HepG2 (cell line): ENCODE data around the gene CPLANE1. TPM values are rescaled to one million over a fixed set of nuclear protein-coding genes. Genes with fewer than 3 reads are reported as not detected.

Experiments
- ATAC-seq: fragments of 200-7000 bp; cut with Tn5 transposase; 3 replicates; pipeline ENCODE4 v1.9.1; 2020; ENCODE audit warnings: mild to moderate bottlenecking, moderate library complexity
- BruUV-seq: library from RNA; stranded (reverse); fragments of 400-500 nt; replicated peaks from 2 replicates; lab custom pipeline; 2021; lab: Mats Ljungman, UMichigan
- CTCF ChIA-PET: fragments of 300-600 bp; formaldehyde crosslinking; extraction: SDS; loops from one replicate; lab custom pipeline; 2021; ENCODE audit warnings: low total read pairs, inconsistent platforms, low intra/inter-chr PET ratio; lab: Yijun Ruan, JAX
- POLR2A ChIA-PET: fragments of 350-600 bp; sonication (Branson Sonifier 250); formaldehyde crosslinking; loops from one replicate; lab custom pipeline; 2020; ENCODE audit warnings: antibody characterized with exemption, inconsistent platforms; lab: Yijun Ruan, JAX
- DNase-seq: peaks from one replicate; pipeline ENCODE4 v3.0.0-alpha.2; 2015; ENCODE audit warnings: low spot score
- FAIRE-seq: peaks from 3 replicates; lab custom pipeline; 2011; peaks lifted over from hg19 to GRCh38; lab: Jason Lieb, UNC
- H2AFZ ChIP-seq: one replicate; pipeline ENCODE4 v1.6.1; 2011; ENCODE audit warnings: low read length, inconsistent platforms
- H3K27ac ChIP-seq: fragments of 300-600 bp; 3 replicates; pipeline ENCODE4 v1.8.0; 2011; ENCODE audit warnings: mixed run types, mild to moderate bottlenecking, mixed read lengths, low read length, inconsistent platforms; ENCODE audit not compliant: insufficient read depth; ENCODE audit errors: extremely low read length
- H3K27me3 ChIP-seq, 2 experiments: fragments of 200-600 bp in 1 of 2; 2 replicates in 1 of 2; 3 replicates in 1 of 2; pipeline versions ENCODE4 v1.6.0 to v1.8.0; 2011; ENCODE audit warnings: low read length in 2 of 2, mild to moderate bottlenecking in 2 of 2, moderate library complexity in 2 of 2, inconsistent platforms in 1 of 2; ENCODE audit not compliant: insufficient read depth in 2 of 2, control insufficient read depth in 1 of 2
- H3K36me3 ChIP-seq, 2 experiments: fragments of 200-600 bp in 1 of 2; replicated peaks in 1 of 2; 2 replicates in 1 of 2; 3 replicates in 1 of 2; pipeline versions ENCODE4 v1.5.1 to v1.8.0; 2011; ENCODE audit warnings: low read length in 2 of 2, inconsistent platforms in 1 of 2; ENCODE audit not compliant: insufficient read depth in 2 of 2, control insufficient read depth in 1 of 2
- H3K4me1 ChIP-seq: 2 replicates; pipeline ENCODE4 v1.5.1; 2012; ENCODE audit warnings: low read length, inconsistent platforms; ENCODE audit not compliant: insufficient read depth
- H3K4me2 ChIP-seq: 2 replicates; pipeline ENCODE4 v1.6.0; 2011; ENCODE audit warnings: low read depth, low read length, inconsistent platforms
- H3K4me3 ChIP-seq, 3 experiments: fragments of 200-600 bp in 1 of 3; sonication (generic), shearing (Covaris generic) in 1 of 3; replicated peaks in 1 of 3; 2 replicates each; pipeline ENCODE4 v1.5.1; 2011 to 2016; ENCODE audit warnings: low read length in 3 of 3, inconsistent platforms in 2 of 3, low read depth in 2 of 3, mild to moderate bottlenecking in 2 of 3, control low read depth in 1 of 3, mixed read lengths in 1 of 3; ENCODE audit not compliant: insufficient read depth in 1 of 3
- H3K79me2 ChIP-seq: one replicate; pipeline ENCODE4 v1.6.1; 2011; ENCODE audit warnings: low read length, inconsistent platforms; ENCODE audit not compliant: insufficient read depth
- H3K9ac ChIP-seq: 2 replicates; pipeline ENCODE4 v1.6.0; 2011; ENCODE audit warnings: mild to moderate bottlenecking, low read depth, low read length, inconsistent platforms; ENCODE audit not compliant: insufficient read depth
- H3K9me3 ChIP-seq: 2 replicates; pipeline ENCODE4 v1.5.1; 2012; ENCODE audit warnings: mild to moderate bottlenecking, low read length
- H4K20me1 ChIP-seq: 2 replicates; pipeline ENCODE4 v1.6.0; 2011; ENCODE audit warnings: inconsistent platforms, mild to moderate bottlenecking, low read length, moderate library complexity; ENCODE audit not compliant: insufficient read depth
- ARNT2 ChIP-seq: sonication (generic); formaldehyde crosslinking; IDR thresholded peaks from 2 replicates; pipeline ENCODE4 v1.8.0; 2022; ENCODE audit warnings: mild to moderate bottlenecking, low read depth, missing genetic modification reagents, moderate library complexity
- JUN ChIP-seq: sonication (generic); formaldehyde crosslinking; IDR thresholded peaks from 2 replicates; pipeline ENCODE4 v1.4.0; 2020; ENCODE audit warnings: mild to moderate bottlenecking, missing genetic modification reagents
- TOPORS ChIP-seq: sonication (generic); formaldehyde crosslinking; IDR thresholded peaks from 2 replicates; pipeline ENCODE4 v1.8.0; 2023; ENCODE audit warnings: mild to moderate bottlenecking, missing genetic modification reagents
- ZNF180 ChIP-seq: sonication (generic); formaldehyde crosslinking; IDR thresholded peaks from 2 replicates; pipeline ENCODE4 v1.4.0; 2020; ENCODE audit warnings: low read depth, missing genetic modification reagents, borderline replicate concordance
- ZNF3 ChIP-seq: IDR thresholded peaks from 2 replicates; pipeline ENCODE4 v1.7.0; 2017; ENCODE audit warnings: inconsistent platforms
- ZNF724P ChIP-seq: sonication (generic); formaldehyde crosslinking; IDR thresholded peaks from 2 replicates; pipeline ENCODE4 v1.8.0; 2022; ENCODE audit warnings: missing genetic modification reagents, borderline replicate concordance
- WGBS: methylation state at CpG from one replicate; pipeline ENCODE4 v1.1.6; 2017; ENCODE audit warnings: low lambda C conversion rate; 5-methylcytosine and 5-hydroxymethylcytosine counted together
- in situ Hi-C: cut with HindIII; loops from 2 replicates; pipeline ENCODE4 v1.10.0; 2017; ENCODE audit warnings: low pct_unique_long_range_greater_than_20kb; ENCODE audit not compliant: extremely low pct_ligation_motif_present
- intact Hi-C: fragments of 100-400 bp; cut with micrococcal nuclease; formaldehyde crosslinking; loops from one replicate; pipeline ENCODE4 v1.10.0; 2022; ENCODE audit not compliant: unreplicated experiment
- polyA plus RNA-seq, 8 experiments: library from polyadenylated mRNA; depleted of rRNA in 3 of 8; stranded (reverse) in 7 of 8; unstranded in 1 of 8; fragments of >200 nt; fragmentation: Illumina TruSeq in 4 of 8; extraction: Trizol in 4 of 8; gene quantifications; 2 replicates each; pipeline versions ENCODE4 v1.2.1 to v1.2.3, GENCODE V29; 2011 to 2016; ENCODE audit warnings: low read depth in 4 of 8, missing spikeins in 1 of 8, mixed read lengths in 1 of 8; ENCODE audit not compliant: insufficient read depth in 1 of 8
- total RNA-seq, 5 experiments: library from RNA; depleted of rRNA; stranded (reverse); fragments of >200 nt; fragmentation: Illumina TruSeq; extraction: Trizol; gene quantifications; 2 replicates each; pipeline ENCODE4 v1.2.3, GENCODE V29; 2016; ENCODE audit warnings: low read depth in 1 of 5
- TF ChIP-seq, protein P1 (sequence below): sonication (generic); formaldehyde crosslinking; IDR thresholded peaks from 2 replicates; pipeline ENCODE4 v1.4.0; 2020; ENCODE audit warnings: low read depth, mild to moderate bottlenecking, missing genetic modification reagents
- TF ChIP-seq, protein P2 (sequence below): IDR thresholded peaks from 2 replicates; pipeline ENCODE4 v1.6.1; 2016; ENCODE audit warnings: low read depth

The CPLANE1 gene
- total and polyA plus RNA-seq, 2 of the 13 experiments (the other 11 are each of a cell fraction or from before 2014, with no cell fraction given), result 6.3 to 9.9 TPM

DNA sequence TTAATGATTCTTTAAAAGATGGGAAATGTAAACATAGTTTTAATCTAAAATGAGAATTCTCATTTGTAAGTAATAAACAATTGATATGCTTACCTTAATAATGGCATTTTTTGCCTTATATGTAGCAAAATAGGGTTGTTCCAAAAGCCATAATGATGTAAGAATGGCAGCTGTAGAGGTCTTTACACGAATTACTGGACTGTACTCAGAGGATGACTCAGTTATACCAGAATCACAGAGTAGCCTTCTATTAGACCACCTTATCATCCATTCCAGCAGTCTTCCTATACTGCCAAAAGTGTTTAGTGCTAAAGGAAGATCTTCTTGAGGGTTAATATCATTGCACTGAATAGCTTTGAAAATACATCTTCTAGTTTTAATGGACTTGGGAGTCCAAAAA lies 66.5 kb downstream of the CPLANE1 start:
- BruUV-seq, result no TSS peak
- FAIRE-seq (no peak), ATAC-seq (no peak), DNase-seq (no peak)
- no peak overlapping the region for H3K27ac ChIP-seq
- TF ChIP-seq ARNT2 (CRISPR knock-in tag), result no peak
- TF ChIP-seq JUN (CRISPR knock-in tag), result no peak
- TF ChIP-seq, protein P1, sequence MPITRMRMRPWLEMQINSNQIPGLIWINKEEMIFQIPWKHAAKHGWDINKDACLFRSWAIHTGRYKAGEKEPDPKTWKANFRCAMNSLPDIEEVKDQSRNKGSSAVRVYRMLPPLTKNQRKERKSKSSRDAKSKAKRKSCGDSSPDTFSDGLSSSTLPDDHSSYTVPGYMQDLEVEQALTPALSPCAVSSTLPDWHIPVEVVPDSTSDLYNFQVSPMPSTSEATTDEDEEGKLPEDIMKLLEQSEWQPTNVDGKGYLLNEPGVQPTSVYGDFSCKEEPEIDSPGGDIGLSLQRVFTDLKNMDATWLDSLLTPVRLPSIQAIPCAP (CRISPR knock-in tag), result no peak
- no peak for TF ChIP-seq ZNF3
- TF ChIP-seq ZNF724P (CRISPR knock-in tag), result no peak
- TF ChIP-seq TOPORS (CRISPR knock-in tag), result no peak
- TF ChIP-seq, protein P2, sequence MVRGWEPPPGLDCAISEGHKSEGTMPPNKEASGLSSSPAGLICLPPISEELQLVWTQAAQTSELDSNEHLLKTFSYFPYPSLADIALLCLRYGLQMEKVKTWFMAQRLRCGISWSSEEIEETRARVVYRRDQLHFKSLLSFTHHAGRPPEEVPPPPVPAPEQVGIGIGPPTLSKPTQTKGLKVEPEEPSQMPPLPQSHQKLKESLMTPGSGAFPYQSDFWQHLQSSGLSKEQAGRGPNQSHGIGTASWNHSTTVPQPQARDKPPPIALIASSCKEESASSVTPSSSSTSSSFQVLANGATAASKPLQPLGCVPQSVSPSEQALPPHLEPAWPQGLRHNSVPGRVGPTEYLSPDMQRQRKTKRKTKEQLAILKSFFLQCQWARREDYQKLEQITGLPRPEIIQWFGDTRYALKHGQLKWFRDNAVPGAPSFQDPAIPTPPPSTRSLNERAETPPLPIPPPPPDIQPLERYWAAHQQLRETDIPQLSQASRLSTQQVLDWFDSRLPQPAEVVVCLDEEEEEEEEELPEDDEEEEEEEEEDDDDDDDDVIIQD, result no peak
- no peak for TF ChIP-seq ZNF180 (CRISPR knock-in tag)
- H3K9ac ChIP-seq, result no peak overlapping the region
- H2AFZ ChIP-seq, result no peak overlapping the region
- in situ Hi-C loops (no loop called here), intact Hi-C loops (no loop called here)
- H3K27me3 ChIP-seq, result no peaks in the 10 kb centered on the region
- H3K9me3 ChIP-seq, result no peaks in the 10 kb centered on the region
- 67% methylated on average over 1 of the region's 1 CpG for WGBS
- ChIA-PET POLR2A (no interaction called here), CTCF (no interaction called here)
- peaks cover 0 to 12% of the 10 kb centered on the region in 2 experiments; a peak in 1 of 5 replicates for H3K36me3 ChIP-seq
- no peaks in the 10 kb centered on the region for H4K20me1 ChIP-seq
- no peak overlapping the region for H3K4me2 ChIP-seq
- no peak overlapping the region for H3K4me3 ChIP-seq
- H3K79me2 ChIP-seq, result no peaks in the 10 kb centered on the region
- H3K4me1 ChIP-seq, result no peaks in the 10 kb centered on the region
